ENCODE data around the gene NFX1. TPM values are rescaled to one million over a fixed set of nuclear protein-coding genes. Genes with fewer than 3 reads are reported as not detected.

NFX1 gene
- total RNA-seq, 1 experiment from 2014 or later, result 40.0 TPM

DNA sequence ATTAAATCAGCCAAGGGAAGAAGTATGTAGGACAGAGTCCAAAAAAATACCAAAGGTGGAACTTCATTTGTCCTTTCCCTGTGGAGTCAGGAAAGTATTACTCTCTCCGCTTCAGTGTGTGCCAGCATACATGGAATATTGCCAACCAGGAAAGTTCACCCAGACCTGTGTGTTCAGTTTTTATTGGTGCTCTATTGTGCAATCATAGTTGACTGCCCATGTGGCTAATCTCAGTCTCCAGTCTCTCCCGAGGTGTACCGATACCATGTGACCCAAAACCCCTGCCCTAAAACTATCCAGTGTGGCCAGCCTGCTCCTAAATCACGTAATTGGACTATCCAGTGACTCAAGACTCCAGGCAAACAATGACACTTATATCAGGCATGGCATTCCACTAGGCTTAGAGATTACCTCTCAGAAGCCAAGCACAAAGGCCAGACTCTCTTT lies 38.8 kb downstream of the NFX1 start:
- intact Hi-C loops (cut with micrococcal nuclease; ENCODE audit: unreplicated experiment), result no loop called here
- H3K27ac ChIP-seq (ENCODE audit: low read depth, low read length, poor library complexity, severe bottlenecking), result no peak overlapping the region
- H3K4me3 ChIP-seq (ENCODE audit: low read depth, low read length, poor library complexity, severe bottlenecking), result no peak overlapping the region

DNA sequence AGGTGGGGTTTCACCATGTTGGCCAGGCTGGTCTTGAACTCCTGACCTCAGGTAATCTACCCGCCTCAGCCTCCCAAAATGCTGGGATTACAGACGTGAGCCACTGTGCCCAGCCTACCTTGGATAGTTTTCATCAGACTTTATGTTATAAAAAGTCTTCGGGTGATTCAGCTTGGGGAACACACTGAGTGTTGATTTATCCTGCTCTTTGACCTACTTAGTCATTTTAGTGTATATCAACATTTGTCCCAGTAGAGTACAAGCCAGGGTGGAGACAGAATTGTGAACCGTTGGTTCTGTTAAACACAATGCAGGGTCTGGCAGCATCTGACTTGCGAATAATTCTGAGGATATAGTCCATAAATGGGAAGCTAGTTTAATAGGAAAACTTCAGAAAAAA lies 39.7 kb downstream of the NFX1 start:
- intact Hi-C loops (cut with micrococcal nuclease; ENCODE audit: unreplicated experiment), result no loop called here
- no peaks in the 10 kb centered on the region for H3K4me1 ChIP-seq (ENCODE audit: insufficient read depth, low read length, poor library complexity, severe bottlenecking)
- no peak for DNase-seq (ENCODE audit: low spot score)
- peaks cover 17% of the 10 kb centered on the region for H3K36me3 ChIP-seq (ENCODE audit: insufficient read depth, low read length, poor library complexity, severe bottlenecking)
- no peak overlapping the region for H3K4me3 ChIP-seq (ENCODE audit: low read depth, low read length, poor library complexity, severe bottlenecking)
- H3K27ac ChIP-seq (ENCODE audit: low read depth, low read length, poor library complexity, severe bottlenecking), result no peak overlapping the region
- ChIA-PET CTCF (no interaction called here), POLR2A (ENCODE audit: low non-redundant PET) (no interaction called here)
- H3K27me3 ChIP-seq (replicated peaks; ENCODE audit: insufficient read depth, low read depth, low read length, poor library complexity), result no peaks in the 10 kb centered on the region
- no TSS peak for BruUV-seq (replicated peaks)
- H3K9me3 ChIP-seq (ENCODE audit: low read depth, low read length, poor library complexity, severe bottlenecking), result no peaks in the 10 kb centered on the region
- TF ChIP-seq EZH2 (IDR thresholded peaks at IDR 0.05; ENCODE audit: borderline replicate concordance, low read depth, low read length, poor library complexity, severe bottlenecking), result no peak
- TF ChIP-seq, protein P1, sequence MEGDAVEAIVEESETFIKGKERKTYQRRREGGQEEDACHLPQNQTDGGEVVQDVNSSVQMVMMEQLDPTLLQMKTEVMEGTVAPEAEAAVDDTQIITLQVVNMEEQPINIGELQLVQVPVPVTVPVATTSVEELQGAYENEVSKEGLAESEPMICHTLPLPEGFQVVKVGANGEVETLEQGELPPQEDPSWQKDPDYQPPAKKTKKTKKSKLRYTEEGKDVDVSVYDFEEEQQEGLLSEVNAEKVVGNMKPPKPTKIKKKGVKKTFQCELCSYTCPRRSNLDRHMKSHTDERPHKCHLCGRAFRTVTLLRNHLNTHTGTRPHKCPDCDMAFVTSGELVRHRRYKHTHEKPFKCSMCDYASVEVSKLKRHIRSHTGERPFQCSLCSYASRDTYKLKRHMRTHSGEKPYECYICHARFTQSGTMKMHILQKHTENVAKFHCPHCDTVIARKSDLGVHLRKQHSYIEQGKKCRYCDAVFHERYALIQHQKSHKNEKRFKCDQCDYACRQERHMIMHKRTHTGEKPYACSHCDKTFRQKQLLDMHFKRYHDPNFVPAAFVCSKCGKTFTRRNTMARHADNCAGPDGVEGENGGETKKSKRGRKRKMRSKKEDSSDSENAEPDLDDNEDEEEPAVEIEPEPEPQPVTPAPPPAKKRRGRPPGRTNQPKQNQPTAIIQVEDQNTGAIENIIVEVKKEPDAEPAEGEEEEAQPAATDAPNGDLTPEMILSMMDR (conservative IDR thresholded peaks at IDR 0.05; ENCODE audit: low read depth, low read length), result no peak

More for the DNA sequence above, 38.8 kb downstream of the NFX1 start:
- no peaks in the 10 kb centered on the region for H3K27me3 ChIP-seq (replicated peaks; ENCODE audit: insufficient read depth, low read depth, low read length, poor library complexity)
- no TSS peak for BruUV-seq (replicated peaks)
- no peaks in the 10 kb centered on the region for H3K9me3 ChIP-seq (ENCODE audit: low read depth, low read length, poor library complexity, severe bottlenecking)
- POLR2A ChIA-PET (ENCODE audit: low non-redundant PET), result no interaction called here
- H3K4me1 ChIP-seq (ENCODE audit: insufficient read depth, low read length, poor library complexity, severe bottlenecking), result no peaks in the 10 kb centered on the region
- no peak for TF ChIP-seq EZH2 (IDR thresholded peaks at IDR 0.05; ENCODE audit: borderline replicate concordance, low read depth, low read length, poor library complexity, severe bottlenecking)
- TF ChIP-seq, protein P1 (conservative IDR thresholded peaks at IDR 0.05; ENCODE audit: low read depth, low read length), result no peak
- no peak for DNase-seq (ENCODE audit: low spot score)
- CTCF ChIA-PET, result no interaction called here
- peaks cover 17% of the 10 kb centered on the region for H3K36me3 ChIP-seq (ENCODE audit: insufficient read depth, low read length, poor library complexity, severe bottlenecking)

DNA sequence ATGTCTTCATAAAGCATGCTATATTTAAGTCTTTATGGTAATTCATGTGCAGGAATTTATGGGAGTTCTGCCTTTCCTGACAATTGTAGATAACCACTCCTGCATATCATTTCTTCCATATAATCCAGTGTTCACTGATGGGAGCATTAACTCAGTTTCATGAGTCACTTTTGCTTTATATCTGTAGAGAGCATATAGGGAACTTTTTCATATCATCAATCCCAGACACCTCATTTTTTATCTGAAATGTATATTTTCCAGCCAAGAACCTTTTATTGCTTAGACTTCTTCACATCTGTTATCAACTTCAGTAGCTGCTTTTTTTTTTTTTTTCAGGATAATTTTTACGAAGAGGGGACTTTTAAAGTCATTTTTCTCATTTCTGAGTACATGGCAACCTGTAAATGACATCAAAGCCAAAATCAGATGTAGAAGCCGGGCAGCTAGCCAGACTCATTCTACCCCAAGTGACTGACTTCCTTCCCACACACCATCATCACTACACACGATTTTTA lies 41.1 kb downstream of the NFX1 start:
- intact Hi-C loops (cut with micrococcal nuclease; ENCODE audit: unreplicated experiment), result no loop called here
- Histone ChIP-seq H3K4me3 (ENCODE audit: low read depth, low read length, poor library complexity, severe bottlenecking) (no peak overlapping the region), H3K27me3 (replicated peaks; ENCODE audit: insufficient read depth, low read depth, low read length, poor library complexity) (no peaks in the 10 kb centered on the region), H3K9me3 (ENCODE audit: low read depth, low read length, poor library complexity, severe bottlenecking) (no peaks in the 10 kb centered on the region), H3K4me1 (ENCODE audit: insufficient read depth, low read length, poor library complexity, severe bottlenecking) (no peaks in the 10 kb centered on the region), H3K27ac (ENCODE audit: low read depth, low read length, poor library complexity, severe bottlenecking) (no peak overlapping the region), H3K36me3 (ENCODE audit: insufficient read depth, low read length, poor library complexity, severe bottlenecking) (peaks cover 17% of the 10 kb centered on the region)
- TF ChIP-seq, protein P1 (conservative IDR thresholded peaks at IDR 0.05; ENCODE audit: low read depth, low read length), result no peak
- TF ChIP-seq EZH2 (IDR thresholded peaks at IDR 0.05; ENCODE audit: borderline replicate concordance, low read depth, low read length, poor library complexity, severe bottlenecking), result no peak
- no peak for DNase-seq (ENCODE audit: low spot score)
- POLR2A ChIA-PET (ENCODE audit: low non-redundant PET), result no interaction called here
- no TSS peak for BruUV-seq (replicated peaks)
- CTCF ChIA-PET, result no interaction called here
